22Rv1 (cell line): Measurements from ENCODE around the gene KRT16.

ENCODE experiments used
- ZFX ChIP-seq: fragments of 450-650 bp; IDR thresholded peaks from 2 replicates; pipeline ENCODE4 v1.6.1; 2017; ENCODE audit warnings: antibody characterized with exemption, borderline replicate concordance
- TF ChIP-seq, protein P1 (sequence below): fragments of 450-650 bp; IDR thresholded peaks from 2 replicates; pipeline ENCODE4 v1.5.1; 2017; ENCODE audit warnings: mild to moderate bottlenecking

DNA sequence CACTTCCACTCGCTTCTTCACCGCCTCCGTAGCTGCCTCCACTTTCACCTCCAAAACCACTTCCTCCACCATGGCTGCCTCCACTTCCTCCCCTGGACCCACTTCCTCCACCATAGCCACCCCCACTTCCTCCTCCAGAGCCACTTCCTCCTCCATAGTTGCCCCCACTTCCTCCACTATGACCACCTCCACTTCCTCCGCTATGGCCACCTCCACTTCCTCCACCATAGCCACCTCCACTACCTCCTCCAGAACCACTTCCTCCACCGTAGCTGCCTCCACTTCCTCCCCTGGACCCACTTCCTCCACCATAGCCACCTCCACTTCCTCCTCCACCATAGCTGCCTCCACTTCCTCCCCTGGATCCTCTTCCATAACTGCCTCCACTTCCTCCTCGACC lies 45.2 kb downstream of the KRT16 start:
- TF ChIP-seq, protein P1, sequence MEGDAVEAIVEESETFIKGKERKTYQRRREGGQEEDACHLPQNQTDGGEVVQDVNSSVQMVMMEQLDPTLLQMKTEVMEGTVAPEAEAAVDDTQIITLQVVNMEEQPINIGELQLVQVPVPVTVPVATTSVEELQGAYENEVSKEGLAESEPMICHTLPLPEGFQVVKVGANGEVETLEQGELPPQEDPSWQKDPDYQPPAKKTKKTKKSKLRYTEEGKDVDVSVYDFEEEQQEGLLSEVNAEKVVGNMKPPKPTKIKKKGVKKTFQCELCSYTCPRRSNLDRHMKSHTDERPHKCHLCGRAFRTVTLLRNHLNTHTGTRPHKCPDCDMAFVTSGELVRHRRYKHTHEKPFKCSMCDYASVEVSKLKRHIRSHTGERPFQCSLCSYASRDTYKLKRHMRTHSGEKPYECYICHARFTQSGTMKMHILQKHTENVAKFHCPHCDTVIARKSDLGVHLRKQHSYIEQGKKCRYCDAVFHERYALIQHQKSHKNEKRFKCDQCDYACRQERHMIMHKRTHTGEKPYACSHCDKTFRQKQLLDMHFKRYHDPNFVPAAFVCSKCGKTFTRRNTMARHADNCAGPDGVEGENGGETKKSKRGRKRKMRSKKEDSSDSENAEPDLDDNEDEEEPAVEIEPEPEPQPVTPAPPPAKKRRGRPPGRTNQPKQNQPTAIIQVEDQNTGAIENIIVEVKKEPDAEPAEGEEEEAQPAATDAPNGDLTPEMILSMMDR, result no peak
- TF ChIP-seq ZFX, result no peak
